Islet of Langerhans (tissue), 1 donor: Measurements from ENCODE around the gene TMEM225.
"Not testable (repeated sequence)": the region's sequence is repeated elsewhere in the genome, so short reads cannot be mapped to it uniquely, and the experiment has no call there.

Experiments used
- FAIRE-seq: peaks from one replicate; lab custom pipeline; 2011; peaks lifted over from hg19 to GRCh38; lab: Jason Lieb, UNC

TMEM225 gene

GRCh38 chr11:123885570-123885969, at the start of gene TMEM225:
Gene TMEM225, minus strand, starts transcription at chr11:123885670. Its CDS starts 245 bp downstream, at chr11:123885425.
- no peak for FAIRE-seq

GRCh38 chr11:123924027-123924426, 38.6 kb upstream of the TMEM225 start:
- FAIRE-seq: no peak

GRCh38 chr11:123920943-123921342, 35.5 kb upstream of the TMEM225 start:
- FAIRE-seq: no peak

GRCh38 chr11:123905826-123906225, 20.4 kb upstream of the TMEM225 start:
- no peak for FAIRE-seq

- no peak for FAIRE-seq
Measured at GRCh38 chr11:123904932-123905331, 19.5 kb upstream of the TMEM225 start.

GRCh38 chr11:123903932-123904331, 18.5 kb upstream of the TMEM225 start:
- no peak for FAIRE-seq

GRCh38 chr11:123901867-123902266, 16.4 kb upstream of the TMEM225 start, which contains the start of gene OR8D4:
Gene OR8D4, plus strand, starts transcription at chr11:123902167. Its CDS starts 4,265 bp downstream, at chr11:123906432.
- FAIRE-seq: no peak

GRCh38 chr11:123899792-123900191, 14.3 kb upstream of the TMEM225 start:
- no peak for FAIRE-seq

- FAIRE-seq: no peak
Measured at GRCh38 chr11:123892031-123892430, 6.6 kb upstream of the TMEM225 start.

- FAIRE-seq: no peak
Measured at GRCh38 chr11:123880912-123881311, 4.6 kb downstream of the TMEM225 start.

GRCh38 chr11:123867795-123868194, 17.7 kb downstream of the TMEM225 start:
- FAIRE-seq: not testable (repeated sequence)

- FAIRE-seq: not testable (repeated sequence)
Measured at GRCh38 chr11:123865293-123865692, 20.2 kb downstream of the TMEM225 start.

GRCh38 chr11:123859731-123860130, 25.7 kb downstream of the TMEM225 start:
- FAIRE-seq: no peak

- FAIRE-seq: no peak
Measured at GRCh38 chr11:123856444-123856843, 29.0 kb downstream of the TMEM225 start.

GRCh38 chr11:123853038-123853437, 32.4 kb downstream of the TMEM225 start:
- FAIRE-seq: no peak

GRCh38 chr11:123852321-123852720, 33.1 kb downstream of the TMEM225 start:
- FAIRE-seq: no peak

- no peak for FAIRE-seq
Measured at GRCh38 chr11:123851110-123851509, 34.4 kb downstream of the TMEM225 start.

- no peak for FAIRE-seq
Measured at GRCh38 chr11:123841174-123841573, 44.3 kb downstream of the TMEM225 start.

GRCh38 chr11:123839131-123839530, 46.3 kb downstream of the TMEM225 start:
- FAIRE-seq: no peak

GRCh38 chr11:123838659-123839058, 46.8 kb downstream of the TMEM225 start:
- no peak for FAIRE-seq

- no peak for FAIRE-seq
Measured at GRCh38 chr11:123838199-123838598, 47.3 kb downstream of the TMEM225 start.

GRCh38 chr11:123833095-123833494, 52.4 kb downstream of the TMEM225 start:
- no peak for FAIRE-seq
